SK-N-MC (cell line): Measurements from ENCODE around the gene RPAIN.

Experiments used
- EZH2 ChIP-seq: fragments of 200-600 bp; sonication (generic); IDR thresholded peaks from one replicate; pipeline ENCODE4 v1.6.1; 2017; ENCODE audit warnings: antibody characterized with exemption
- FOXP2 ChIP-seq: optimal IDR thresholded peaks from 2 replicates; pipeline ENCODE3; 2011; ENCODE audit warnings: mild to moderate bottlenecking, moderate library complexity; ENCODE audit not compliant: insufficient read depth; ENCODE audit errors: extremely low read length, control extremely low read depth
- POLR2AphosphoS5 ChIP-seq: IDR thresholded peaks from 2 replicates; pipeline ENCODE4 v1.6.1; 2012; ENCODE audit warnings: mild to moderate bottlenecking, low read depth, low read length, borderline replicate concordance

GRCh38 chr17:5410594-5411272, 9.2 kb upstream of the RPAIN start:
- no peak for TF ChIP-seq EZH2
- no peak for TF ChIP-seq POLR2AphosphoS5
- TF ChIP-seq FOXP2: no peak
